ENCODE measurements around the gene TMEM253.

GRCh38 chr14:21058903-21059302 lies 42.0 kb upstream of the TMEM253 start:
- TF ChIP-seq POLR2AphosphoS5 (IDR thresholded peaks at IDR 0.05), result no peak
- no peak for TF ChIP-seq CTCF (IDR thresholded peaks at IDR 0.05)
- TF ChIP-seq POLR2A (IDR thresholded peaks at IDR 0.05; ENCODE audit: low read depth), result no peak
